Medulla oblongata (tissue), 1 donor: Measurements from ENCODE around the gene CYTH3.
"Not testable (repeated sequence)": the region's sequence is repeated elsewhere in the genome, so short reads cannot be mapped to it uniquely, and the experiment has no call there.

Experiments used
- DNase-seq: peaks from one replicate; pipeline ENCODE4 v3.0.0-alpha.2; 2015; ENCODE audit errors: extremely low spot score

The CYTH3 gene

GRCh38 chr7:6272481-6273323, at the start of gene CYTH3:
TSS of gene CYTH3 (minus strand) at chr7:6272624. CDS start at chr7:6272507, 117 bp downstream.
- peak; percentile 90 for DNase-seq

- no peak for DNase-seq
Measured at GRCh38 chr7:6320791-6321190, 48.4 kb upstream of the CYTH3 start.

GRCh38 chr7:6317797-6318438, 45.5 kb upstream of the CYTH3 start:
- no peak for DNase-seq

- no peak for DNase-seq
Measured at GRCh38 chr7:6316226-6316625, 43.8 kb upstream of the CYTH3 start.

- no peak for DNase-seq
Measured at GRCh38 chr7:6315746-6316145, 43.3 kb upstream of the CYTH3 start.

- DNase-seq = no peak
Measured at GRCh38 chr7:6310271-6310993, 38.0 kb upstream of the CYTH3 start.

GRCh38 chr7:6307762-6308161, 35.3 kb upstream of the CYTH3 start:
- DNase-seq = no peak

- no peak for DNase-seq
Measured at GRCh38 chr7:6306471-6306870, 34.0 kb upstream of the CYTH3 start.

- no peak for DNase-seq
Measured at GRCh38 chr7:6305330-6305729, 32.9 kb upstream of the CYTH3 start.

GRCh38 chr7:6301446-6301845, 29.0 kb upstream of the CYTH3 start:
- not testable (repeated sequence) for DNase-seq

GRCh38 chr7:6299774-6300173, 27.4 kb upstream of the CYTH3 start:
- DNase-seq = no peak

GRCh38 chr7:6294839-6295238, 22.4 kb upstream of the CYTH3 start:
- DNase-seq = no peak

- no peak for DNase-seq
Measured at GRCh38 chr7:6293202-6293601, 20.8 kb upstream of the CYTH3 start.

- DNase-seq = not testable (repeated sequence)
Measured at GRCh38 chr7:6291941-6292340, 19.5 kb upstream of the CYTH3 start.

- no peak for DNase-seq
Measured at GRCh38 chr7:6291531-6291930, 19.1 kb upstream of the CYTH3 start.

- no peak for DNase-seq
Measured at GRCh38 chr7:6290319-6290741, 17.9 kb upstream of the CYTH3 start.

- no peak for DNase-seq
Measured at GRCh38 chr7:6288270-6288860, 15.9 kb upstream of the CYTH3 start.

- no peak for DNase-seq
Measured at GRCh38 chr7:6286486-6286885, 14.1 kb upstream of the CYTH3 start.

- no peak for DNase-seq
Measured at GRCh38 chr7:6284461-6285360, 12.3 kb upstream of the CYTH3 start.

GRCh38 chr7:6284055-6284400, 11.6 kb upstream of the CYTH3 start:
- DNase-seq = no peak

GRCh38 chr7:6283391-6284054, 11.1 kb upstream of the CYTH3 start:
- DNase-seq = not testable (repeated sequence)
